NCI-H2196 treated with DMSO at 0.1 percent for 48 hours (cell line): ENCODE measurements around the gene LAMB1.

ENCODE experiments used
- DNase-seq: peaks from one replicate; lab custom pipeline; 2025; ENCODE audit not compliant: unreplicated experiment; lab: John Stamatoyannopoulos, UW

Gene LAMB1

DNA sequence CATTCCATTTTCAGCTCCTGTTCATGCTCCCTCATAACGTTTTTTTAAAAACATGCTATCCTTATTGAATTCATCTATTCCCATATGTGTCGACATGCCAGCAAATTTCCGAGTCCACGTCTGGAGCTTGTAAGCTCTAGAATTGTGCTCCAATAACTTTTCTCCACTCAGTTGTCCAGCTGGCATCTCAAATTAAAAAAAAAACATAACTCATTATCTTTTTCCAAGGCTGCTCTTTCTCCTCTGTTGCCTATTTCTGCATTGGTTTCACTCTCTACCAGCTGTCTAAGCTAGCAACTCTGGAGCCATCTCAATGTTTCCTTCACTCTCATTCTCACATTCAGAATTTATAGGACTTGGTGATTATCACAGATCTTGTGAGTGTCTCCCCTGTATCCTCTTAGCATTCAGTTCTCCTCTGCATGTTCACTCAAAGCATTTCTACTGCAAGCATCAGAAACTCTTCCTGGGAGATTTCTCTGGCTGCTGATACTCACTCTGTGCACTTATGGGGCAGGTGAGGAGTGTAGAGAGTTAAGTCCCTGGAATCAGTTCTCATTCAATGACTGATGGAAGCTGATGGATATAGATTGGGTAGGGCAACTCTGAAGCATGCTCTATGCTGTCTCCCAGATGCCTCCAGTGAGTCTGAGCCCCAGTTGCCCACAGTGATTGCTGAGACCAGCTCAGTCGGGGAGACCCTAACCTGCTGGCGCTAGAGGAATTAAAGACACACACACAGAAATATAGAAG, 118.7 kb downstream of the LAMB1 start:
- no peak for DNase-seq

DNA sequence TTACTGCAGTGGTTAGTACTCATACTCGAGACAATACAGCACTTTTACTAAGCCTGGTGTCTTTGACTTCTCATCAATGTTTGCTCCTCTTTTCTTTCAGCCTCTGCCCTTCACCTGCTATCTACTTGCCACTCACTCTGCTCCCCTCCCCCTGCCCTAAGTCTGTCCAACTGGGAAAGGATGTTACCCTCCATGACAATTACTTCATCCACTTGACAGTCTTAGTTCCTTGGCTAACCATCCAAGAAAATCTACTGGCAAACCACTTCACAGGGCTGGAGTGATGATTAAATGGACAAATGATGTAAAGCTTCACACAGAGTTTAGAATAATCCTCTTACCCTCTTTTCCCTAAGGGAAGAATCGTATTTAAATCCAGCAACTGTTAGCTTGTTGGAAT, 120.2 kb downstream of the LAMB1 start:
- no peak for DNase-seq

DNA sequence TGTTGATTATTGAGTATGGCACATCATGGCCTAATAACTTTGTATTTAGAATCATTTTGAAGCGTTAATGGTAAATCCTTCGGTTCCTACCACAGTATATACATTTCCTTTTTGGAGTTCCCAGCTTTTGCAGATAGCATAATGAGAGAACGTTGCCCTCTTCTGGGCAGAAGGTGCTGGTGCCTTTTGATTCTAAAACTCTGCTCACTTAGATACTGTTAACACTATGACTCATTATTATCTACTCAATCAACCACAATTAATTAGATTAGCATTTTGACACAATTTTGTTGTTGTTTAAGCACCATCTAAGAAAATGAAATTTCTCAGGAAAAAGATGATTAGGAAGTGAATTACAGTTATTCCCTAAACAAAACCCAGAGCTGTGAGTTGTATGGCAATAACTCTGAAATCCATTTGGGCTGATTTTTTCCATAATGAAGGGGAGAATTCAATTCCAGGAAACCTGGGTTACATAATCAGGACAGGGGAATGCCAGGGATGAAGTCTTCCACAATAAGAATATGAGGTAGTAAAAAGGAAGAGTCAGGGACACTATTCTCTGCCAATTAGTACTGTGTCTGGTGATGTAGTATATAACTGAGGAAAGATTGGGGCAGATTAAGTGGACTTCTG, 123.4 kb downstream of the LAMB1 start:
- peak; percentile 28 for DNase-seq

DNA sequence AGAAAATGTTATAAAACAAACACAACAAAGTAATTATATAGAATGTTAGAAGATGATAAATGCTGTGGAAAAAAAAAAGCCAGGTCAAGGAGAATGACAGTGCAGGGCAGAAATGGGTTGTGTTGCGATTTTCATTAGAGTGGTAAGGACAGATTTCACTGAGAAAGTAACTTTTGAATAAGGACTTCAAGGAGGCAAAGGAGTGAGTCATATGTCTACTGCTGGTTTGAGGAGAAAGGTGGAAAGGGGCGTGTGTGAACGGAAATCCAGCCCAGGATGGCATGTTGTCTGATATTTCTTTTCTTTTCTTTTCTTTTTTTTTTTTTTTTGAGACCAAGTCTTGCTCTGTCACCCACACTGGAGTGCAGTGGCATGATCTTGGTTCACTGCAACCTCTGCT, 124.3 kb downstream of the LAMB1 start:
- no peak for DNase-seq

DNA sequence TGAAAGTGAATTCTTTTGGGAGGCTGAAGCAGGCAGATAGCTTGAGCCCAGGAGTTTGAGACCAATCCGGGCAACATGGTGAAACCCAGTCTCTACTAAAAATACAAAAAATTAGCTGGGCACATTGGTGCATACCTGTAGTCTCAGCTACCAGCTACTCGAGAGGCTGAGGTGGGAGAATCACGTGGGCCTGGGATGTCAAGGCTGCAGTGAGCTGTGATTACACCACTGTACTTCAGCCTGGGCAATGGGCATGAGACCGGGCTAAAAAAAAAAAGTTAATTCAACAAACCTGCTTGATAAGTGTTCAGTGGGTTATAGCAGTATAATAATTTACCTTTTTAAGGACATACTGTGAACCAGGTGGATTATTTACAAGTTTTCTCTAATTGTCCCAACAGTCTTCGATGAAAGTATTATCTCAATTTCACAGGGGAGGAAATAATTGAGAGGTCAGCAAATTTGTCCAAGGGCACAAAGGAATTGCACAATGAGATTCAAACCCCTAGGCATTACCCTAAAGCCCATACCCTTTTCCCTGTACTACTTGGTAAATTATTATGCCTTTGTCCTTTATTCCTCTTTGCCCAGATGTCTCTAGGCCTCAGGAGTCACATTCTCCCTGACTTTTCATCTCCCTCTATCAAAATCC, 125.1 kb downstream of the LAMB1 start:
- DNase-seq = no peak

DNA sequence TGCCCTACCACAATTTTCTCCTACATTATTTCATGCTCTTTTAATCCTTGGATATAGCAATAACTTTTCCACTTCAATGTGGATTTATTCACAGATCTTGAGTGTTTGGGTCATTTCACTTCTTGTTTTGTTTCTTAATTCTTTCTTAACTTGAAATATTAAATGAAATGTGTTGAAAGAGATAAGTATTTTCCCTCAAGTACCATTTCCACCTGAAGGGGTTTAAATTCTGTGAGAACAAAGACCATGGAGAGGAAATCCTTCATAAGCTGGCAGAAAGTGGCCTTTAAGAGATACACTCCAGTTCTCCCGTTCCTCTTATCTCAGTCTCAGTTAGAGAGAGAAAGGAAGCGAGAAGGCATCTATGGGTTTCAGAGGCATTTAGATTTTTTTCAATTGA, 126.0 kb downstream of the LAMB1 start:
- DNase-seq = no peak

DNA sequence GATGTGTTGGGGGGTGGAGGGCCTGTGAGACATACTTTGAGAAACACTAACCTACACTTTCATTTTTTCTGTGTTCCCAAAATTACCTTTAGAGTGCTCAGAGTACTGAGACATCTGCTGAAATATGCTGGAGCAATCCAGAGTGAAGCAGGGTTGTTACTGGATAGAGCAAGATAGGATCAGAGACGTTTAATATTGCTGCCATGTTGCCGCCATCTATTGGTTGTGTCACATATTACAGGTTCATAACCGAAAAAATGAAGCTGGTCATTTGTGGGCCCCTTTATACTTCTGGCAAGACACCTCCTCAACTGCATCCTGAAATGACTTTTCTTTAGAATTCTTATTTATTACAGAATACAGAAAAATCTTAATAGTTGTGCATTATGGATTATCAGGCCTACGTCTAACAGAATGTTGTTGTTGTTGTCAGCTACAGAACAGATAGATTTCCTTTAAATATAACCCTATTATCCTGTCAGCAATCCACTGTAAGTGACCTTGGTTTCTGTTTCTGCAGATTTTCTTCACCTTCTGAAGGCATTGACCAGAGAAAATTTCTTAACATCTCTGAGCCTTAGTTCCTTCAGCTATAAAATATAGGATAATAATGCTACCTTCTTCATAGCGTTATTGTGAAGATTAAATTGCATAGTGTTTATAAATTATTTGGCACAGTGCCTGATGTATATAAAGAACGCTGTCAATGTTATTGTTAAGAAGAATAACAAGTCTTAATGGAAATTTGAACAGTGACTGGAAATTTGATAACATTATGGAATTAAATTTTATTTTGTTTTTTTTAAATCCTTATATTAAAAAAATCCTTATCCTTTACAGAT, 128.1 kb downstream of the LAMB1 start:
- DNase-seq = peak; percentile 55

DNA sequence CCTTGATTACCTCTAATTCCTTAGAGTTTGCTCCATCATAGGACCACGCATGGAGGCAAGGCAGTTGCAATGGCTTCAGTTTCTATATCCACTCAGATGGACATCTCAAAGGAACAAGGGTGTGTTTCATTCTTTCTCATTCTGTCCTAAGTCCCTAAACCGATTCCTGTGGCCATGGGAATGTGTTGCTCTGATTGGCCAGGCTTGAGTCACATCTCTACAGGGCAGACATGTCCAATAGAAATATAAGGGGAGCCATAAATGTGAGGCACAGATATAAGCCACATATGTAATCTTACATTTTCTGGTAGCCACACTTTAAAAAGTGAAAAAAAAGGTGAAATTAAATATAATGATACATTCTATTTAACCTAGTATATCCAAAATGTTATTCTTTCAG, 128.8 kb downstream of the LAMB1 start:
- DNase-seq = no peak
